HEK293T (cell line): Measurements from ENCODE around the gene COPS7A.

ENCODE experiments used
- ARNT ChIP-seq: fragments of 450-650 bp; IDR thresholded peaks from 2 replicates; pipeline ENCODE4 v1.6.1; 2017; ENCODE audit warnings: mild to moderate bottlenecking
- BHLHE40 ChIP-seq: fragments of 450-650 bp; IDR thresholded peaks from 2 replicates; pipeline ENCODE4 v1.6.1; 2016; ENCODE audit warnings: mild to moderate bottlenecking, moderate library complexity, borderline replicate concordance
- CTBP1 ChIP-seq: fragments of 450-650 bp; IDR thresholded peaks from 2 replicates; pipeline ENCODE4 v1.6.1; 2016; ENCODE audit warnings: borderline replicate concordance
- ELF4 ChIP-seq: fragments of 450-650 bp; IDR thresholded peaks from 2 replicates; pipeline ENCODE4 v1.6.1; 2017; ENCODE audit warnings: antibody characterized with exemption
- FOXK2 ChIP-seq: fragments of 450-650 bp; IDR thresholded peaks from 2 replicates; pipeline ENCODE4 v1.6.1; 2016; ENCODE audit warnings: mild to moderate bottlenecking
- FOXM1 ChIP-seq: fragments of 450-650 bp; IDR thresholded peaks from 2 replicates; pipeline ENCODE4 v1.6.1; 2017; ENCODE audit warnings: mild to moderate bottlenecking, borderline replicate concordance
- HDGF ChIP-seq: fragments of 450-650 bp; IDR thresholded peaks from 2 replicates; pipeline ENCODE4 v1.6.1; 2017; ENCODE audit warnings: antibody characterized with exemption, borderline replicate concordance
- SP1 ChIP-seq: fragments of 450-650 bp; IDR thresholded peaks from 2 replicates; pipeline ENCODE4 v1.6.1; 2017
- SUZ12 ChIP-seq: fragments of 450-650 bp; IDR thresholded peaks from 2 replicates; pipeline ENCODE4 v1.6.1; 2016; ENCODE audit warnings: mild to moderate bottlenecking
- TARDBP ChIP-seq: fragments of 450-650 bp; IDR thresholded peaks from 2 replicates; pipeline ENCODE4 v1.6.1; 2016

DNA sequence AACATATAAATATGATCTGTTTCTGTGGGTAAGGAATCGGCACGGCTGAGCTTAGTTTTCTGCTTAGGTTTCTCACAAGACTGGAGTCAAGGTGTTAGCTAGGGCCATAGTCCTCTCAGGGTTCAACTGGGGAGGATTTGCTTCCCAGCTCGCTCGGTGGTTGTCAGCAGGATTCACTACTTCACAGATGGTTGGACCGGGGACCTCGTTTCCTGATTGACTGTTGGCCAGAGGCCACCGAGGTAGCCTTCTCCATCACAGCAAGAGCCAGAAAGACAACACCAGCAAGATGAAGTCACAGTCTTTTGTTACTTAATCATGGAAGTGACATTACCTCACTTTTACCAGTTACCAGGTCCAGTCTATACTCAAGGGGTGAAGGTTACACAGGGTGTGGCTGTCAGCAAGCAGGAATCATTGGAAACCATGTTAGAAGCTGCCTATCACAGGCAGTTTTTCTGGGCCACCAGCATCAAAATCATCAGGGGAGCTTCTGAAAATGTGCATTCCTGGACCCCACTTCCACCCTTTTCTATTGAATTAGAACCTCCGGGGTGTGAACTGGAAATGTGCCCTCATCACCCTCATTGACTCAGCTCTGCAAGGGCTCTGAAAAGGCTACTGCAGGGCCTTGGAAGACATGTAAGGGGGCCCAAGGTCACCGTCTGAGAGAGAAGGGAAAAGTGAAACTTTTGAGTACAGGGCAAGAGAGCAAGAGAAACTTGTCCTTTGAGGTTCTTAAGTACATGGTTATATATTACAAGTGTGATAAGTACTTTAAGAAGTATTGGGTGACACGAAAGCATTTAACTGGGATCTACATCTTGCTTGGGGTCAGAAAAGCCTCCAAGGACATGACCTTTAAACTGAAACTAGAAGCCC is 10.9 kb downstream of the COPS7A start:
- TF ChIP-seq TARDBP = no peak
- no peak for TF ChIP-seq SUZ12
- TF ChIP-seq FOXM1 = no peak
- TF ChIP-seq BHLHE40 = no peak
- TF ChIP-seq SP1 = no peak
- no peak for TF ChIP-seq ELF4
- TF ChIP-seq FOXK2 = no peak
- no peak for TF ChIP-seq HDGF
- no peak for TF ChIP-seq CTBP1
- TF ChIP-seq ARNT = no peak
